ENCODE measurements around the gene VAMP5.
"Not testable (repeated sequence)": the region's sequence is repeated elsewhere in the genome, so short reads cannot be mapped to it uniquely, and the experiment has no call there.

VAMP5 gene

GRCh38 chr2:85600235-85600575 lies 16.0 kb downstream of the VAMP5 start:
- DNase-seq (ENCODE audit: low read depth in 2 of 3, low spot score in 2 of 3): no peak

DNA sequence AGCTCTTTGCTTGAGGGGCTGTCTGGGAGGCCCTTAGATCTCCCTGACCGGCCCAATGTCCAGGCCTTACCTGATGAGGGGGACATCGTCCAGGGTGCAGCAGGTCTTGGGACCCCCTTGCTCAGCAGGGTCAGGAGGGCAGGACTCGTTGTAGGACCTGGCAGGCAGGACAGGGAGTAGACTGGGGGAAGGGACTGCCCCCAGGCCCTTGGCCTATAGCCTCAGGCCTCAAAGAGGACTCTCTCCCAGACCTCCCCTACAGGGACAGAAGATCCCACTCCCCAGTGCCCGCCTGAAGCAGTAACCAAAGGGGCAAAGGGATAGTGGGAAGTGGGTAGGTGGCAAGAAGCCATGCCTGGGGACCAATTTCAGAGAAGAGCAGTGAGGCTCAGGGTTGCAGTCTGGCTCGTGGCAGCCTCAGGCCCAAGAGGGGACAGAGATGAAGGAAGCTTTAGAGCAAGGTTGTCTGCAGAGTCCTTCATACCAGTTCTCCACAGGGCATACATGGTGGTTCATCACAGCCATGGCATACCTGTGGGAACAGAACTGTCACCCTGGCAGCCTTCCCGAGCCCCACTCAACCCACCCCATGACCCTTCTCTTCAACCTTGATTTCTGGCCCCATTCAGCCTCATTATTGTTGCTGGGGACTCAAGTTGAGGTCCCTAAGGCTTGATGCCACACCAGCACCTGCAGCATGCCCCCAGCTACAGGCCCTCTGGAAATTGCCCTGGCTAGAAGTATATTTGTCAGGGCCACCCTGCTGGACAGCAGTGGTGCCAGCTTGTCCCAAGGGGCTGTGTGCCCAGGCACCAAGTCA lies 16.9 kb downstream of the VAMP5 start:
- DNase-seq (ENCODE audit: low read depth in 2 of 3, low spot score in 2 of 3): no peak

GRCh38 chr2:85601771-85602475 lies 17.7 kb downstream of the VAMP5 start:
- no peak for DNase-seq (ENCODE audit: low read depth in 2 of 3, low spot score in 2 of 3)

DNA sequence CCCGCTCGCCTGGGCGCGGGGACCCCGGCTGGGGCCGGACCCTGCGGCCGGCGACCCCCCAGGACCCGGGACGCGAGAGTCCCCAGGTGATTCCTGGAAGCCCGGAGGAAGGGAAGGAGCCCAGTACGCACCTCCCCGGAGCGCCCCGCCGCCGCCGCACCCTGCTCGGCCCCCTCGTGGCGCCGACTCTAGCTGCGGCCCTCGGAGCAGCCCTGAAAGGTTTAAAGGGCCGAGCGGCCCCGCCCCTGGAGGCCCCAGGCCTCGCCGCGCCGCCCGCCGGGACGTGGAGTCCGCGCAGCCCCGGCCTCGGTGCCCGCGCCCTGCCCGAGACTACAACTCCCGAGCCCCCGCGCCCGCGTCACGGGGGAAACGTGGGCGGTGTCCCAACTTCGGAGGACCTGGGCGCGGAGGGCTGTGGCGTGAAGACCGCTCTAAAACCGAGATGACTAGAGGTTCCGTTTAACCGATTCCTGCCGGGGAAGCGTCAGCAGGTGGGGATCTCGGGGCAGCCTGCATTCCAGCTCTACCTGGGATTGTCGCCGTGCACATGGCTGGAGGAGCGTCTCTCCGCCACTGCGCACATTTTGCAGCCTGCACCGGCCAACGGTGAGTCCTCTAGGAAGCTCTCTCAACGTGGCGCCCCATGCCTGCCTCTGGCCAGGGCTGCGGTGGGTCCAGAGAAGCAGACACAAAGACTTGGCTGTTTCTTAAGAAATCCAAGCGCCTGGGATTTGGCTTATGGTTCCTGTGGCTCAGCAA lies 18.4 kb downstream of the VAMP5 start, which contains the start of gene TMEM150A:
Gene TMEM150A (minus strand): TSS at position 223 of the 759 bp plus-strand sequence. CDS start 750 bp downstream, outside the sequence.
- DNase-seq (ENCODE audit: low read depth in 2 of 3, low spot score in 2 of 3): peak; percentile 67 to 84 (median 80)

GRCh38 chr2:85604133-85604444 lies 19.9 kb downstream of the VAMP5 start:
- not testable (repeated sequence) for DNase-seq (ENCODE audit: low read depth in 2 of 3, low spot score in 2 of 3)

DNA sequence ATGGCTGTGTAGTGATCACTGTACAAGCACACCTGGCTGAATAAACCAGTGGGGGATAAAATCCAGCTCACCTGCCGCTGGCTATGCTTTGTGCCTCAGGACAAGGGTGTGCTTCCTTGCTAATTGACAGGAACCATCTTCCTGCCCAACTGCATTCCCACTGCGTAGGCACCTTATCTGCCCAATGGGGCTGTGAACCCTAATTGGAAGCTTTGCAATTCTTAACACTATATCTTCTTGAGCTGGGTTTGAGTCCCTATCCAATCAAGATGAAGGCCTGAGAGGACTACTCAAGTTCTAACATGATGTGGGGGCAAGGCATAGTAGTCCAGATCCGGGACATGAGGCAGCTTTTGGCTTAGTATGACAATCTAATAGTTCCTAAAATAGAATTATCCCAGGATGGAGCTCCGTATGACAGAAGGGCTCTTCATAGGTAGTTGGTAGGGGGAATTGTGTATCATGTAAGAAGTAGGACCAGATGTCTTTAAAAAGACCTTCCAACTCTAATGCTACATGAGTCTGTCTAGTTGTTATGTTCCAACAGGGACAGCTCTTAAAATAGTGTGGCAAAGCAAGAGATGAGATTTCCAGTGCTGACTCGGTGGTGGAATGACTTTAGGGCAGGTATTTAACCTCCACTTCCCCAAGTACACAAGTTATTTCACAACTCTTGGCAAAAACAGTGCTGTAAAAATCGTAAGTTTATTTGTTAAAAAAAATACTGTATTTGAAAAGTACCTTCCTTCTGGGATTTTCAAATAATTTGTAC lies 20.5 kb downstream of the VAMP5 start:
- DNase-seq (ENCODE audit: low read depth in 2 of 3, low spot score in 2 of 3): no peak

- no peak for DNase-seq (ENCODE audit: low read depth in 2 of 3, low spot score in 2 of 3)
These were observed 21.3 kb downstream of the VAMP5 start for GRCh38 chr2:85605406-85606115.

GRCh38 chr2:85606116-85606455 lies 21.9 kb downstream of the VAMP5 start:
- no peak for DNase-seq (ENCODE audit: low read depth in 2 of 3, low spot score in 2 of 3)

DNA sequence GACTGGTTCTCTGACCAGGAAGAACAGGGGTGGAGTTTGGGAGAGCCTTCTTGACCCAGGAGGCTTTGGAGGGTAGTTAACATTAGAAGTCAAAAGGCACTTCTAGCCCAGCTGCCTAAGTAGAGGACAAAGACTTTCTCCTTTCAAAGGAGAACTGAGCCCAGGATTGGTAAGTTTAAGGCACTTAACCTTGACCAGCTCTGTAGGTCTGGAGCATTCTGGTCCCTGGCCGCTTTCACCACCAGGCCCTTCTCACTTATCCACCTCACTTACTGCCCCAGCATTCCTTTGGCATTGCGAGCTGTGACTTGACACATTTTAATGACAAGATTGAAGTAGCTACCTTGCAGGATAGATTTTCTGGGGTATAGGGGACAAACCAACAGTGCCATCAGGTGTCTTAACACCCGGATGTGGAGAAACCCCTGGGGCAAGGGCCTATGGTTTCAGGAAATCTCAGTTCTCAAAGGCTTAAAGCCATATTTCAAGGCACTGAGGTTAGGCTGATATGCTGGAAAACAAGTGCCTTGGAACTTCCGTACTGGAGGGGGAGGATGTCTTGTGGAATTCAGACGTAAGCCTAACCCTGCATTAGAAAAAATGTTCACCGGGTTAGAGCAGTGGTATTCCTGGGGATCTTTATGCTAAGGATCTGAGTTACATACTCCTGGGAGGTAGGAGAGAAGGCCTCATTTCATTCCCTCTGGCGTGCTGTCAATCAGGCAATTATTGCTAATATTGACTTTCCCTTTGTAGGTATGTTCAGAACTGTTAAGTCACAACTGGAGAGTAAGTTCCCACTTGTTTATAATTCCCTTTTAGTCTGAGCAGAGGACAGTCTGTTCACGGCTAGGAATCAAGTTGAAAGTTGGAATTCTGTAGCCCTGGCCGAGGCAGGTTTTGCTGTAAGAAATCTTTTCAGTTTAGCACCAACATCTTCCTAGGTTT lies 23.3 kb downstream of the VAMP5 start:
- DNase-seq (ENCODE audit: low read depth in 2 of 3, low spot score in 2 of 3): no peak

GRCh38 chr2:85611217-85611704 lies 27.0 kb downstream of the VAMP5 start:
- DNase-seq (ENCODE audit: low read depth in 2 of 3, low spot score in 2 of 3): no peak

DNA sequence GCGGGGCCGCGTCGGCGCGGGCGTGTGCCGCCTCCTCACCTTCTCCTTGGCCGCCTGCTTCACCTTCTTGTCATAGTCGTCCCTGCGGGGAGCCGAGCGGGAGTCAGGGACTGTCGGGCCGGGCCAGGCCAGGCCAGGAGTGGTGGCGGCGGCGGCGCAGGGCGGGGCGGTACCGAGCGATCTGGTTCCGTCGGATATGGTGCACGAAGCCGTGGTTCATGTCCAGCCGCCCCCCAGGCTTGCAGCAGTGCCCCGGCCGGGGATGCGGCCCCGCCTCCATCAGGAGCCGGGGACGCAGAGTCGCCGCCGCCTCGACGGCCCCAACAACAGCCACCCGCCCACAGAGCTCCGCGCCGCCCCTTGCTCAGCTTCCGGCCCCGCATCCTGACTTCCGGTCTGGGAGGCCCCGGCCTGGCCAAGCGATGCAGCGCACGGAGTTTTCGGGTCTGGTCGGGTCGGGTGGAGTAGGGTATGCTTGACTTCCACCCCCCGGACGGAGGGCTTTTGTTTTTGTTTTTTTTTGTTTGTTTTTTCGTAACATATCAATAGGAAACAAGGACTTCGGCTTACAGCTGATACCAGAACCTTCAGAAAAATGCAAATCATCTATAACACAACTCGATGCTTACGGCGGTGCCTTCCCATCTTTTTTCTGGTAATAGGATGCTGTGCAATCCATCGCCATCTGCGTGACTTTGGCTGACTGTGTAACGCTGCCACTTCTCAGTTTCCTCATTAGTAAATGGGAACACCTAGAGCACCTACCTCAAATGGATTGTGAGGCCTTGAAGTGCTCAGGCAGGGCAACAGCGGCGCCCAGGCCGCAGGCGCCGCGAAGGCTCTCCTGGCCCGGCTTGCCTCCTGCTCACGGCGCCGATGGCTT lies 27.7 kb downstream of the VAMP5 start, which contains the start of gene C2orf68:
Gene C2orf68 (minus strand): TSS at position 362 of the 883 bp plus-strand sequence. CDS start 82 bp downstream, at position 280.
- peak; percentile 69 to 84 (median 80) for DNase-seq (ENCODE audit: low read depth in 2 of 3, low spot score in 2 of 3)

- DNase-seq (ENCODE audit: low read depth in 2 of 3, low spot score in 2 of 3): no peak
These were observed 29.7 kb downstream of the VAMP5 start for GRCh38 chr2:85613717-85614515.

DNA sequence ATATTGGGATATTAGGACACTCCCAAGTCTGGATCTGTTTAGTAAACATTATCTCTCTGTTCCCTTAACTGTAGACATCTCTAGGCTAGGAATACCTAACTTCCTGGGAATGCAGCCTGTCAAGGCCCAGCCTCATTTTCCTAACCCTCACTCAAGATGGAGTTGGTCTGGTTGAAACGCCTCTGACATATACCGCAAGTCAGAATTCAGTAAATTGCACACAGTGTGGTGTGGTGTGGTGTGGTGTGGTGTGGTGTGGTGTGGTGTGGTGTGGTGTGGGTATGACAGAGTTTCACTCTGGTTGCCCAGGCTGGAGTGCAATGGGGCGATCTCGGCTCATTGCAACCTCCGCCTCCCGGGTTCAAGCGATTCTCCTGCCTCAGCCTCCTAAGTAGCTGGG lies 30.5 kb downstream of the VAMP5 start:
- not testable (repeated sequence) for DNase-seq (ENCODE audit: low read depth in 2 of 3, low spot score in 2 of 3)

DNA sequence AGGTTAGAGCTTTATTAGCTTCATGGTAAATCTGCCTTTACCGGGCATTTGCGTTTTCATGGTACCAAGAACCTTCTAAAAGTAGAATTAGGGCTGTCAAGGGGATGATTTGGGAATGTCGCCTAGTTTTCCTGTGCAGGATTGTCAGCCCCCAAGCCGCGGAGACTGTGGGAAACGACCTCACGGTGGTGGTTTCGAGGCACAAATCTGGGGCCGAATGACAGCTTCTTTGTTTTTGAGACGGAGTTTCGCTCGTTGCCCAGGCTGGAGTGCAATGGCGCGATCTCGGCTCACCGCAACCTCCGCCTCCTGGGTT lies 31.1 kb downstream of the VAMP5 start:
- no peak for DNase-seq (ENCODE audit: low read depth in 2 of 3, low spot score in 2 of 3)

- not testable (repeated sequence) for DNase-seq (ENCODE audit: low read depth in 2 of 3, low spot score in 2 of 3)
These were observed 33.5 kb downstream of the VAMP5 start for GRCh38 chr2:85617723-85618122.

DNA sequence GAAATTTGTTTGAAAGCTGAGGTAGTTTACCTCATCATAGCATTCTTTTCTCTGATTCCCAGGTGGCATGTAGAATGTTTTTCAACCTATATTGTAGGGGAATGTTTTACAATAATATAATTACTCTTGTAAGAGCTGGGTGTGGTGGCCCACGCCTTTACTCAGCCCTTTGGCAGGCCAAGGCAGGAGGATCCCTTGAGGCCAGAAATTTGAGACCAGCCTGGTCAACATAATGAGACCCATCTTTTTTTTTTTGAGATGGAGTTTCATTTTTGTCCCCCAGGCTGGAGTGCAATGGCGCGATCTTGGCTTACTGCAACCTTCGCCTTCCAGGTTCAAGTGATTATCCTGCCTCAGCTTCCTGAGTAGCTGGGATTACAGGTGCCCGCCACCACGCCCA lies 35.4 kb downstream of the VAMP5 start:
- no peak for DNase-seq (ENCODE audit: low read depth in 2 of 3, low spot score in 2 of 3)

DNA sequence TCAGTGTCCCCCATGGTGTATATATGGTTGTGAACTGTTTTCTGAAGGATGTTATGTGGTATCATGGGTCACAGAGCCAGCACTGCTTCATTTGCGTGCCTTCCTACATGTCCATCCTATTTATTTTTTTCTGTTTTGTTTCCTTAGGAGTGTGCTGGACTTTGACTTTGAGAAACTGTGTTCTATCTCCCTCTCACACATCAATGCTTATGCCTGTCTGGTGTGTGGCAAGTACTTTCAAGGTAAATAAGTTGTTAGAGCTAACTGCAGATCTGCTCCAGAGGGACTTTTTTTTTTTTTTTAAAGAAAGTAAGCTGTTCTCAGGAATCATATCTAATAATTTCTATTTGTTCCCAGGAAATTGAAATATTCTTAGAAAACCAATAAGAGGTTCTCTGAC lies 37.1 kb downstream of the VAMP5 start:
- no peak for DNase-seq (ENCODE audit: low read depth in 2 of 3, low spot score in 2 of 3)

GRCh38 chr2:85623991-85624390 lies 39.8 kb downstream of the VAMP5 start:
- no peak for DNase-seq (ENCODE audit: low read depth in 2 of 3, low spot score in 2 of 3)

Measured in activated CD8-positive, alpha-beta memory T cell treated with anti-CD3 and anti-CD28 coated beads for 48 hours (primary cell).